ENCODE data around the gene TNNT3.
"Not testable (repeated sequence)": the region's sequence is repeated elsewhere in the genome, so short reads cannot be mapped to it uniquely, and the experiment has no call there.

Gene TNNT3

GRCh38 chr11:1936072-1936780 lies 16.7 kb downstream of the TNNT3 start:
- no peak for DNase-seq

GRCh38 chr11:1936781-1937615 lies 17.5 kb downstream of the TNNT3 start:
- no peak for DNase-seq

- no peak for DNase-seq
Measured at GRCh38 chr11:1937616-1938342, 18.3 kb downstream of the TNNT3 start.

GRCh38 chr11:1938343-1939005 lies 19.0 kb downstream of the TNNT3 start:
- DNase-seq, result no peak

GRCh38 chr11:1939006-1939625 lies 19.6 kb downstream of the TNNT3 start:
- DNase-seq, result no peak

- not testable (repeated sequence) for DNase-seq
Measured at GRCh38 chr11:1939788-1940187, 20.3 kb downstream of the TNNT3 start.

- DNase-seq, result no peak
Measured at GRCh38 chr11:1942558-1943260, 23.2 kb downstream of the TNNT3 start.

- no peak for DNase-seq
Measured at GRCh38 chr11:1943576-1943975, 24.1 kb downstream of the TNNT3 start.

- no peak for DNase-seq
Measured at GRCh38 chr11:1943977-1944376, 24.5 kb downstream of the TNNT3 start.

GRCh38 chr11:1946812-1947484 lies 27.4 kb downstream of the TNNT3 start, which contains the start of gene MRPL23:
TSS of gene MRPL23 (plus strand) at chr11:1947332. CDS start at chr11:1947363, 31 bp downstream.
- DNase-seq, result no peak

- DNase-seq, result no peak
Measured at GRCh38 chr11:1947592-1948237, 28.2 kb downstream of the TNNT3 start.

- no peak for DNase-seq
Measured at GRCh38 chr11:1948389-1948788, 28.9 kb downstream of the TNNT3 start.

- no peak for DNase-seq
Measured at GRCh38 chr11:1949302-1949701, 29.8 kb downstream of the TNNT3 start.

- no peak for DNase-seq
Measured at GRCh38 chr11:1949922-1950321, 30.4 kb downstream of the TNNT3 start.

- no peak for DNase-seq
Measured at GRCh38 chr11:1952806-1953482, 33.4 kb downstream of the TNNT3 start.

GRCh38 chr11:1953489-1954266 lies 34.2 kb downstream of the TNNT3 start:
- DNase-seq, result no peak

- DNase-seq, result no peak
Measured at GRCh38 chr11:1958367-1958766, 38.9 kb downstream of the TNNT3 start.

GRCh38 chr11:1959786-1960185 lies 40.3 kb downstream of the TNNT3 start:
- no peak for DNase-seq

GRCh38 chr11:1963864-1964263 lies 44.4 kb downstream of the TNNT3 start:
- DNase-seq, result no peak

Measured in activated CD4-positive, alpha-beta T cell treated with anti-CD3 and anti-CD28 coated beads, Interleukin-2, amount 50 U/mL, for 1 hour (primary cell).